SU-DHL-6 (cell line): ENCODE measurements around the gene GALNT12.

Experiments used
- H2AFZ ChIP-seq: fragments of 200-600 bp; sonication (generic); 2 replicates; pipeline ENCODE4 v1.6.1; 2014; ENCODE audit warnings: low read depth, mild to moderate bottlenecking, moderate library complexity, mixed read lengths, antibody characterized with exemption, low read length; ENCODE audit not compliant: severe bottlenecking
- H3F3A ChIP-seq: fragments of 200-600 bp; shearing (Covaris generic); 2 replicates; pipeline ENCODE4 v1.6.0; 2016; ENCODE audit warnings: antibody characterized with exemption, mild to moderate bottlenecking; ENCODE audit not compliant: insufficient read depth
- H3K27ac ChIP-seq: fragments of 200-600 bp; sonication (generic); 2 replicates; pipeline ENCODE4 v1.5.1; 2016; ENCODE audit warnings: low read depth, mild to moderate bottlenecking, low read length, moderate library complexity, mixed read lengths
- H3K27me3 ChIP-seq: fragments of 200-600 bp; sonication (generic), shearing (Covaris generic); 2 replicates; pipeline ENCODE4 v1.6.0; 2014; ENCODE audit warnings: mild to moderate bottlenecking, low read length
- H3K36me3 ChIP-seq: fragments of 200-600 bp; sonication (generic); 2 replicates; pipeline ENCODE4 v1.6.1; 2014; ENCODE audit warnings: mild to moderate bottlenecking, low read length, mixed read lengths
- H3K4me2 ChIP-seq: fragments of 300-600, 200-600 bp; shearing (Covaris generic), sonication (generic); 2 replicates; pipeline ENCODE4 v1.6.0; 2014; ENCODE audit warnings: low read length, low read depth, mild to moderate bottlenecking; ENCODE audit not compliant: poor library complexity, severe bottlenecking
- H3K4me3 ChIP-seq: fragments of 200-600 bp; sonication (generic); 2 replicates; pipeline ENCODE4 v1.5.1; 2014; ENCODE audit warnings: antibody characterized with exemption, low read length, mild to moderate bottlenecking, mixed read lengths; ENCODE audit not compliant: insufficient read depth, poor library complexity, severe bottlenecking
- H3K79me2 ChIP-seq: fragments of 200-600 bp; sonication (generic); 2 replicates; pipeline ENCODE4 v1.6.1; 2014; ENCODE audit warnings: mild to moderate bottlenecking, low read length, moderate library complexity; ENCODE audit not compliant: insufficient read depth
- H3K9ac ChIP-seq: fragments of 200-600 bp; sonication (generic); 2 replicates; pipeline ENCODE4 v1.7.0; 2014; ENCODE audit warnings: mild to moderate bottlenecking, low read length
- H3K9me2 ChIP-seq: fragments of 200-600 bp; sonication (generic); replicated peaks from 2 replicates; pipeline ENCODE4 v1.6.1; 2014; ENCODE audit warnings: low read length; ENCODE audit not compliant: insufficient read depth
- H3K9me3 ChIP-seq: fragments of 200-600 bp; sonication (generic); 2 replicates; pipeline ENCODE4 v1.6.1; 2014; ENCODE audit warnings: low read length, mixed read lengths; ENCODE audit not compliant: insufficient read depth
- H4K20me1 ChIP-seq: fragments of 200-600 bp; sonication (generic); 2 replicates; pipeline ENCODE4 v1.6.1; 2014; ENCODE audit warnings: low read depth, mild to moderate bottlenecking, antibody characterized with exemption, low read length, moderate library complexity, mixed read lengths
- CTCF ChIP-seq: fragments of 200-600 bp; sonication (generic); IDR thresholded peaks from one replicate; pipeline ENCODE4 v1.5.1; 2017; ENCODE audit warnings: antibody characterized with exemption, mild to moderate bottlenecking, low read length, moderate library complexity; ENCODE audit not compliant: insufficient read depth, poor library complexity, severe bottlenecking
- EZH2phosphoT487 ChIP-seq: fragments of 200-600 bp; sonication (generic), shearing (Covaris generic); conservative IDR thresholded peaks from 2 replicates; pipeline ENCODE4 v1.6.1; 2018; ENCODE audit warnings: mild to moderate bottlenecking, antibody characterized with exemption, low read length, moderate library complexity, mixed read lengths

GALNT12 gene

GRCh38 chr9:98807070-98807813, at the start of gene GALNT12:
Gene GALNT12 (plus strand): TSS chr9:98807670. CDS start chr9:98807699, 29 bp downstream.
- Histone ChIP-seq H3K9me3 (no peaks in the 10 kb centered on the region), H2AFZ (peak within 1 kb of the TSS; percentile 88), H3K4me3 (peak within 1 kb of the TSS; percentile 82), H3K9me2 (no peaks in the 10 kb centered on the region), H3K27ac (no peak within 1 kb of the TSS), H3K36me3 (no peaks in the 10 kb centered on the region), H3K9ac (peak within 1 kb of the TSS; percentile 64), H3F3A (no peaks in the 10 kb centered on the region; the same call in 1 of the 2 replicates), H3K79me2 (no peaks in the 10 kb centered on the region), H3K27me3 (no peaks in the 10 kb centered on the region), H4K20me1 (no peaks in the 10 kb centered on the region), H3K4me2 (peak within 1 kb of the TSS; percentile 96)
- no peak for TF ChIP-seq EZH2phosphoT487
- TF ChIP-seq CTCF = no peak

GRCh38 chr9:98760231-98760630, 47.2 kb upstream of the GALNT12 start:
- no peaks in the 10 kb centered on the region for H3K27me3 ChIP-seq
- H3K9ac ChIP-seq = no peak overlapping the region
- TF ChIP-seq CTCF (no peak), EZH2phosphoT487 (no peak)
- H3K9me2 ChIP-seq = no peaks in the 10 kb centered on the region
- no peaks in the 10 kb centered on the region for H3F3A ChIP-seq
- no peak overlapping the region for H3K27ac ChIP-seq
- H3K9me3 ChIP-seq = no peaks in the 10 kb centered on the region
- no peak overlapping the region for H3K4me2 ChIP-seq
- H3K36me3 ChIP-seq = peaks cover 7% of the 10 kb centered on the region; the same call in 1 of the 2 replicates
- no peaks in the 10 kb centered on the region for H3K79me2 ChIP-seq
- no peak overlapping the region for H2AFZ ChIP-seq
- H4K20me1 ChIP-seq = no peaks in the 10 kb centered on the region
- no peak overlapping the region for H3K4me3 ChIP-seq

- Histone ChIP-seq H3K9me2 (no peaks in the 10 kb centered on the region), H3F3A (no peaks in the 10 kb centered on the region), H3K9me3 (no peaks in the 10 kb centered on the region), H2AFZ (no peak overlapping the region), H3K79me2 (no peaks in the 10 kb centered on the region), H3K4me2 (no peak overlapping the region), H3K9ac (no peak overlapping the region), H4K20me1 (no peaks in the 10 kb centered on the region), H3K4me3 (no peak overlapping the region), H3K36me3 (no peaks in the 10 kb centered on the region), H3K27me3 (no peaks in the 10 kb centered on the region), H3K27ac (no peak overlapping the region)
- TF ChIP-seq EZH2phosphoT487 (no peak), CTCF (no peak)
Measured at GRCh38 chr9:98763986-98764745, 43.3 kb upstream of the GALNT12 start.
